ENCODE data around the gene MICU2.

DNA sequence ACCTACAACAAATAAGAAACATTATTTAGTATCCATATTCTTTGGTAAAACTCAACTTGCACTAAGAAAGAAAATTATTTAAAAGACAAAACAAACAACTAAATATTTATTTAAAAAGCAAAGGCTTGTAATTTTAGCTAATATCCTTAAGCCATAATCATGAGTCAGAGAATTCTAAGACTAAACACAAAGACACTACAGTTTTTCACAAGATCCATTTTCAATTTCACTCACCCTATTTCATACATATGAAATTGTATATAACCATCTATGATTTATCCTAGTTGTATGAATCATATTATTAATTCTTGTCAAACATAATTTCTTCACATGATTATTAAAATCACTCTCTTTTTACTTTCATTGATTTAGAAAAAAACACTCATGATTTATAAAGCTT, 64.3 kb downstream of the MICU2 start:
- TF ChIP-seq, protein P1, sequence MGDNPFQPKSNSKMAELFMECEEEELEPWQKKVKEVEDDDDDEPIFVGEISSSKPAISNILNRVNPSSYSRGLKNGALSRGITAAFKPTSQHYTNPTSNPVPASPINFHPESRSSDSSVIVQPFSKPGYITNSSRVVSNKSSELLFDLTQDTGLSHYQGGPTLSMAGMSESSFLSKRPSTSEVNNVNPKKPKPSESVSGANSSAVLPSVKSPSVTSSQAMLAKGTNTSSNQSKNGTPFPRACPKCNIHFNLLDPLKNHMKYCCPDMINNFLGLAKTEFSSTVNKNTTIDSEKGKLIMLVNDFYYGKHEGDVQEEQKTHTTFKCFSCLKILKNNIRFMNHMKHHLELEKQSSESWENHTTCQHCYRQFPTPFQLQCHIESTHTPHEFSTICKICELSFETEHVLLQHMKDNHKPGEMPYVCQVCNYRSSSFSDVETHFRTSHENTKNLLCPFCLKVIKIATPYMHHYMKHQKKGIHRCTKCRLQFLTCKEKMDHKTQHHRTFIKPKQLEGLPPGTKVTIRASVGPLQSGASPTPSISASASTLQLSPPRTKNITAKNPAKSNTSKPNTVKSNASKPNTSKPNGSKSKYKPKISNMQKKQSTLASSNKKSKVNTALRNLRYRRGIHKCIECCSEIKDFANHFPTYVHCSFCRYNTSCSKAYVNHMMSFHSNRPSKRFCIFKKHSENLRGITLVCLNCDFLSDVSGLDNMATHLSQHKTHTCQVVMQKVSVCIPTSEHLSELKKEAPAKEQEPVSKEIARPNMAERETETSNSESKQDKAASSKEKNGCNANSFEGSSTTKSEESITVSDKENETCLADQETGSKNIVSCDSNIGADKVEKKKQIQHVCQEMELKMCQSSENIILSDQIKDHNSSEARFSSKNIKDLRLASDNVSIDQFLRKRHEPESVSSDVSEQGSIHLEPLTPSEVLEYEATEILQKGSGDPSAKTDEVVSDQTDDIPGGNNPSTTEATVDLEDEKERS (CRISPR knock-in tag; IDR thresholded peaks at IDR 0.05): no peak
- TF ChIP-seq ZNF766 (CRISPR knock-in tag; IDR thresholded peaks at IDR 0.05; ENCODE audit: borderline replicate concordance): no peak

All from HepG2 (cell line).